Measurements from ENCODE around the gene CFAP97.
"Not testable (repeated sequence)": the region's sequence is repeated elsewhere in the genome, so short reads cannot be mapped to it uniquely, and the experiment has no call there.

Gene CFAP97

GRCh38 chr4:185142912-185143600, 60.7 kb downstream of the CFAP97 start, which contains the start of gene SLC25A4:
Gene SLC25A4 (plus strand): TSS chr4:185143266. CDS start chr4:185143373, 107 bp downstream.
- peak; percentile 39 to 94 (median 82) for DNase-seq

GRCh38 chr4:185142564-185142911, 61.3 kb downstream of the CFAP97 start:
- DNase-seq, result peak in 3 of 56 donors; percentile 18 to 66 (median 57)

GRCh38 chr4:185141777-185142176, 62.0 kb downstream of the CFAP97 start:
- DNase-seq, result no peak

GRCh38 chr4:185139736-185140135, 64.1 kb downstream of the CFAP97 start:
- DNase-seq, result no peak

- DNase-seq, result no peak
These were observed 65.6 kb downstream of the CFAP97 start for GRCh38 chr4:185138161-185138560.

GRCh38 chr4:185137233-185137925, 66.4 kb downstream of the CFAP97 start:
- no peak for DNase-seq

GRCh38 chr4:185134307-185134869, 69.4 kb downstream of the CFAP97 start:
- DNase-seq, result peak in 1 of 56 donors; percentile 55

GRCh38 chr4:185128272-185129119, 75.3 kb downstream of the CFAP97 start:
- DNase-seq, result peak in 10 of 56 donors; percentile 10 to 59 (median 26)

- DNase-seq, result peak in 1 of 56 donors; percentile 37
These were observed 76.5 kb downstream of the CFAP97 start for GRCh38 chr4:185127021-185127925.

GRCh38 chr4:185124006-185124405, 79.8 kb downstream of the CFAP97 start:
- DNase-seq, result no peak

GRCh38 chr4:185122681-185123345, 81.0 kb downstream of the CFAP97 start:
- no peak for DNase-seq

GRCh38 chr4:185120631-185120946, 83.2 kb downstream of the CFAP97 start:
- no peak for DNase-seq

- DNase-seq, result no peak
These were observed 83.7 kb downstream of the CFAP97 start for GRCh38 chr4:185119927-185120630.

GRCh38 chr4:185119467-185119866, 84.3 kb downstream of the CFAP97 start:
- not testable (repeated sequence) for DNase-seq

GRCh38 chr4:185118876-185119275, 84.9 kb downstream of the CFAP97 start:
- DNase-seq, result no peak

- no peak for DNase-seq
These were observed 86.4 kb downstream of the CFAP97 start for GRCh38 chr4:185117300-185117934.

GRCh38 chr4:185115827-185116232, 88.0 kb downstream of the CFAP97 start:
- DNase-seq, result no peak

GRCh38 chr4:185113340-185113739, 90.5 kb downstream of the CFAP97 start:
- DNase-seq, result no peak

- DNase-seq, result no peak
These were observed 91.7 kb downstream of the CFAP97 start for GRCh38 chr4:185112104-185112503.

Data from amygdala (tissue), 56 donors.